NCI-H345 treated with DMSO at 0.1 percent for 48 hours (cell line): ENCODE measurements around the gene MED20.
A peak's percentile ranks its signal among the peaks of the same experiment; 100 is the strongest.

Experiments used
- DNase-seq: peaks from one replicate; lab custom pipeline; 2025; ENCODE audit not compliant: unreplicated experiment; lab: John Stamatoyannopoulos, UW

The MED20 gene

GRCh38 chr6:41941280-41942066 lies 20.5 kb upstream of the MED20 start, which contains the start of gene CCND3:
TSS of gene CCND3 (minus strand) at chr6:41941808. CDS start at chr6:41941649, 159 bp downstream.
- peak; percentile 61 for DNase-seq

- no peak for DNase-seq
These were observed 19.9 kb upstream of the MED20 start for GRCh38 chr6:41940759-41941279.

GRCh38 chr6:41939848-41940758 lies 19.2 kb upstream of the MED20 start:
- no peak for DNase-seq

GRCh38 chr6:41939176-41939847 lies 18.4 kb upstream of the MED20 start:
- no peak for DNase-seq

GRCh38 chr6:41938590-41939175 lies 17.7 kb upstream of the MED20 start:
- DNase-seq: no peak

- DNase-seq: no peak
These were observed 17.1 kb upstream of the MED20 start for GRCh38 chr6:41937861-41938574.

GRCh38 chr6:41937472-41937860 lies 16.5 kb upstream of the MED20 start:
- DNase-seq: no peak

GRCh38 chr6:41936073-41936837 lies 15.3 kb upstream of the MED20 start:
- peak; percentile 28 for DNase-seq

- no peak for DNase-seq
These were observed 14.7 kb upstream of the MED20 start for GRCh38 chr6:41935685-41936072.

- no peak for DNase-seq
These were observed 14.2 kb upstream of the MED20 start for GRCh38 chr6:41935193-41935574.

- DNase-seq: no peak
These were observed 13.6 kb upstream of the MED20 start for GRCh38 chr6:41934278-41935192.

- DNase-seq: no peak
These were observed 11.4 kb upstream of the MED20 start for GRCh38 chr6:41932378-41932777.

- no peak for DNase-seq
These were observed 10.9 kb upstream of the MED20 start for GRCh38 chr6:41931792-41932191.

GRCh38 chr6:41929924-41930323 lies 9.0 kb upstream of the MED20 start:
- no peak for DNase-seq

- DNase-seq: no peak
These were observed 6.3 kb upstream of the MED20 start for GRCh38 chr6:41927253-41927652.

- DNase-seq: no peak
These were observed 1.2 kb upstream of the MED20 start for GRCh38 chr6:41922154-41922553.

- DNase-seq: no peak
These were observed 716 bp upstream of the MED20 start for GRCh38 chr6:41921712-41921998.

- no peak for DNase-seq
These were observed 3.4 kb downstream of the MED20 start for GRCh38 chr6:41917528-41917927.
